Prostate gland (tissue), 2 donors: Measurements from ENCODE around the gene TNFAIP3. TPM values are rescaled to one million over a fixed set of nuclear protein-coding genes. Genes with fewer than 3 reads are reported as not detected.

Experiments used
- DNase-seq: peaks from one replicate; pipeline ENCODE4 v3.0.0-alpha.2; 2019; ENCODE audit warnings: low spot score
- H3K27ac ChIP-seq, 2 donors: fragments of 200-600 bp; sonication (generic); 2 replicates each; pipeline ENCODE4 v1.5.1; 2017 to 2019
- H3K27me3 ChIP-seq: fragments of 200-600 bp; sonication (generic); replicated peaks from 2 replicates; pipeline ENCODE4 v1.5.1; 2019; ENCODE audit not compliant: insufficient read depth
- H3K36me3 ChIP-seq, 2 donors: fragments of 200-600 bp; sonication (generic); 1 replicate in 1 of 2; 2 replicates in 1 of 2; pipeline versions ENCODE4 v1.5.1 to v1.8.1; 2017 to 2019
- H3K4me1 ChIP-seq: fragments of 200-600 bp; sonication (generic); replicated peaks from 2 replicates; pipeline ENCODE4 v1.5.1; 2019
- H3K4me3 ChIP-seq, 2 donors: fragments of 200-600 bp; sonication (generic); 2 replicates each; pipeline ENCODE4 v1.5.1; 2017 to 2019
- H3K9me3 ChIP-seq: fragments of 200-600 bp; sonication (generic); 2 replicates; pipeline ENCODE4 v1.5.1; 2017
- POLR2A ChIP-seq: fragments of 450-650 bp; IDR thresholded peaks from one replicate; pipeline ENCODE4 v1.6.1; 2016; ENCODE audit warnings: antibody characterized with exemption, mild to moderate bottlenecking
- POLR2AphosphoS5 ChIP-seq: sonication (generic); formaldehyde crosslinking; IDR thresholded peaks from one replicate; pipeline ENCODE4 v1.6.1; 2017; ENCODE audit warnings: antibody characterized with exemption
- WGBS: methylation state at CpG from one replicate; pipeline ENCODE4 v1.1.5; 2018; 5-methylcytosine and 5-hydroxymethylcytosine counted together
- intact Hi-C: fragments of 100-400 bp; cut with DNase I; formaldehyde crosslinking; loops from one replicate; pipeline ENCODE4 v1.14.2; 2022
- total RNA-seq, 2 donors: library from RNA; depleted of rRNA; stranded (reverse); fragments of >200 nt; gene quantifications; one replicate each; pipeline ENCODE4 v1.1.0, GENCODE V29; 2016
- TF ChIP-seq, protein P1 (sequence below), 4 experiments: fragments of 200-600 bp in 2 of 4; fragments of 450-650 bp in 2 of 4; sonication (generic) in 2 of 4; IDR thresholded peaks; 1 replicate in 3 of 4; 2 replicates in 1 of 4; pipeline ENCODE4 v1.5.1; 2016 to 2019; ENCODE audit warnings: antibody characterized with exemption in 4 of 4, mild to moderate bottlenecking in 2 of 4, moderate library complexity in 2 of 4

Gene TNFAIP3
- total RNA-seq, 2 donors from 2014 or later = 13.0 to 19.9 TPM

DNA sequence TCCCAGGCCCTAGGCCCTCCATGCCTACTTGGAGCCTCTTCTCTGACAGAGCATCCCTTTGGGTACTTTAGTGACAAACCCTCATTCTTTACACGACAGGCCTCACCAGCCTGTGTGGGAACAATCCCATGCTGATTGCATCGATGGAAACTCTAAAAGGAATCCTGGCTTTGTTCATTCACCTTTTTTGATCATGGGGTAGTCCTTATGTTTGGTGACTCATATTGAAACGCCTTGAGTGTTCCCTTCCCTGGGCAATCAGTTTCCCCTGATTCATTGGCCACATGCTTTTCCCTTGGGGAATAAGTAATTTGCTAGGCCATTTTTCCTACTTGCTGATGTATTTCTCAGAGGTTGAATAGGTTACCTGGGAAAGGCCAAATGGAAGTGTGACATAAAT lies 14.7 kb upstream of the TNFAIP3 start:
- Histone ChIP-seq H3K27me3 (no peaks in the 10 kb centered on the region), H3K36me3 (no peaks in the 10 kb centered on the region), H3K27ac (no peak overlapping the region), H3K4me1 (no peaks in the 10 kb centered on the region), H3K4me3 (no peak overlapping the region), H3K9me3 (no peaks in the 10 kb centered on the region)
- TF ChIP-seq, protein P1, sequence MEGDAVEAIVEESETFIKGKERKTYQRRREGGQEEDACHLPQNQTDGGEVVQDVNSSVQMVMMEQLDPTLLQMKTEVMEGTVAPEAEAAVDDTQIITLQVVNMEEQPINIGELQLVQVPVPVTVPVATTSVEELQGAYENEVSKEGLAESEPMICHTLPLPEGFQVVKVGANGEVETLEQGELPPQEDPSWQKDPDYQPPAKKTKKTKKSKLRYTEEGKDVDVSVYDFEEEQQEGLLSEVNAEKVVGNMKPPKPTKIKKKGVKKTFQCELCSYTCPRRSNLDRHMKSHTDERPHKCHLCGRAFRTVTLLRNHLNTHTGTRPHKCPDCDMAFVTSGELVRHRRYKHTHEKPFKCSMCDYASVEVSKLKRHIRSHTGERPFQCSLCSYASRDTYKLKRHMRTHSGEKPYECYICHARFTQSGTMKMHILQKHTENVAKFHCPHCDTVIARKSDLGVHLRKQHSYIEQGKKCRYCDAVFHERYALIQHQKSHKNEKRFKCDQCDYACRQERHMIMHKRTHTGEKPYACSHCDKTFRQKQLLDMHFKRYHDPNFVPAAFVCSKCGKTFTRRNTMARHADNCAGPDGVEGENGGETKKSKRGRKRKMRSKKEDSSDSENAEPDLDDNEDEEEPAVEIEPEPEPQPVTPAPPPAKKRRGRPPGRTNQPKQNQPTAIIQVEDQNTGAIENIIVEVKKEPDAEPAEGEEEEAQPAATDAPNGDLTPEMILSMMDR (IDR thresholded peaks at IDR 0.05) = no peak
- TF ChIP-seq POLR2AphosphoS5 (no peak), POLR2A (no peak)
- intact Hi-C loops = loop anchor here (5.0 kb wide), 1 partner anchor 35 kb away; no protein-coding TSS in a partner anchor
- no peak for DNase-seq
- 65% methylated on average over 3 of the region's 3 CpGs for WGBS

DNA sequence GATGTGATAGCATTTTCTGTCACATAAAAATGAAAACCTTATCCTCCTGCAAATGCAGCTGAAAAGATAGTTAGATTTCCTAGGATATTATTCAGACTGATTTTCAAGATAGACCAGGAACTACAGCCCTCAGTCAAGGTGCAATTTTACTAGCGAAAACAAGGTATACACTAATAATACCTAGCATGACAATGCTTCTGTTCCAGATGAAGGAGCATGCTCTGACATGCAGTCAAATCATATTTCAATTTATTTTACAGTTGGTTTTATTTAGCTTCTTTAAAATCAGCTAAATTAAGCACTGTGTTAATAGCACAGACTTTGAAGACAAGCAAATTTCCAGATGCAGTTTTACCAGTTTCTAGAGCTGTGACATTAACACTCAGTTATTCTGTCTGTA lies 14.2 kb upstream of the TNFAIP3 start:
- no peaks in the 10 kb centered on the region for H3K4me1 ChIP-seq
- no peak overlapping the region for H3K27ac ChIP-seq
- no peak overlapping the region for H3K4me3 ChIP-seq
- H3K9me3 ChIP-seq = no peaks in the 10 kb centered on the region
- TF ChIP-seq POLR2A (no peak), POLR2AphosphoS5 (no peak)
- TF ChIP-seq, protein P1 (IDR thresholded peaks at IDR 0.05) = no peak
- DNase-seq = no peak
- no peaks in the 10 kb centered on the region for H3K27me3 ChIP-seq
- no peaks in the 10 kb centered on the region for H3K36me3 ChIP-seq
- WGBS = 68% methylated on average over 1 of the region's 1 CpG
- intact Hi-C loops = loop anchor here (5.0 kb wide), 1 partner anchor 36 kb away; no protein-coding TSS in a partner anchor

DNA sequence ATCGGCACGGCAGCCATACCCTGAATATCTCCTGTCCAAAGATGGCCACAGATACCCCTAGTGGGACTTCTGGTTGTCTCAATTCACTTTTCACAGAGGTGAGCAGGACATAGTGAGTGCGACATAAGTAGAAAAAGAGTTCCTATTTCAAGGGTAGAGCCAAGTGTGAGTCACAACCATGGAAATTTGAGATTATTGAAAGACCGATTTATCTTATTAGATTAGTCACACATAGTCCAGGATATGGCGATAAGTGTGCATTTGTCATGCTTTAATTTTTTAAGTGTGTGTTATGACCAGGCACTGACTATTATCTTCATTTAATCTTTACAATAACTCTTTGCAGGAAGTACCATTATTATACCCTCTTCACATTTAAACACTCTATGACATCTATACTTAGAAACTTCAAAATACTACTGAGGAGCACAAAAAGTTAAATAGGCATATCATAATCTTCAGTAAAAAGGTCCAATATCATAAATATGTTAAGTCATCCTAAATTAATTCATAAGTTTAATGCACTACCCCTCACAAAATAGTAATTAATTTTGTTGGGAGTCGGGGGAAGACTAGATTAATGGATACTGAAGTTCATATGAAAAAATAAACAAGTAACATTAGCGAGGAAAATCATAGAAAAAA lies 13.4 kb upstream of the TNFAIP3 start:
- no peak for DNase-seq
- intact Hi-C loops = loop anchor here (5.0 kb wide), 1 partner anchor 36 kb away; no protein-coding TSS in a partner anchor
- H3K4me1 ChIP-seq = no peaks in the 10 kb centered on the region
- no peaks in the 10 kb centered on the region for H3K9me3 ChIP-seq
- TF ChIP-seq POLR2A (no peak), POLR2AphosphoS5 (no peak)
- TF ChIP-seq, protein P1 (IDR thresholded peaks at IDR 0.05) = no peak
- no peak overlapping the region for H3K4me3 ChIP-seq
- H3K27me3 ChIP-seq = no peaks in the 10 kb centered on the region
- H3K36me3 ChIP-seq = no peaks in the 10 kb centered on the region
- no peak overlapping the region for H3K27ac ChIP-seq
- 85% methylated on average over 7 of the region's 7 CpGs for whole genome bisulfite sequencing

DNA sequence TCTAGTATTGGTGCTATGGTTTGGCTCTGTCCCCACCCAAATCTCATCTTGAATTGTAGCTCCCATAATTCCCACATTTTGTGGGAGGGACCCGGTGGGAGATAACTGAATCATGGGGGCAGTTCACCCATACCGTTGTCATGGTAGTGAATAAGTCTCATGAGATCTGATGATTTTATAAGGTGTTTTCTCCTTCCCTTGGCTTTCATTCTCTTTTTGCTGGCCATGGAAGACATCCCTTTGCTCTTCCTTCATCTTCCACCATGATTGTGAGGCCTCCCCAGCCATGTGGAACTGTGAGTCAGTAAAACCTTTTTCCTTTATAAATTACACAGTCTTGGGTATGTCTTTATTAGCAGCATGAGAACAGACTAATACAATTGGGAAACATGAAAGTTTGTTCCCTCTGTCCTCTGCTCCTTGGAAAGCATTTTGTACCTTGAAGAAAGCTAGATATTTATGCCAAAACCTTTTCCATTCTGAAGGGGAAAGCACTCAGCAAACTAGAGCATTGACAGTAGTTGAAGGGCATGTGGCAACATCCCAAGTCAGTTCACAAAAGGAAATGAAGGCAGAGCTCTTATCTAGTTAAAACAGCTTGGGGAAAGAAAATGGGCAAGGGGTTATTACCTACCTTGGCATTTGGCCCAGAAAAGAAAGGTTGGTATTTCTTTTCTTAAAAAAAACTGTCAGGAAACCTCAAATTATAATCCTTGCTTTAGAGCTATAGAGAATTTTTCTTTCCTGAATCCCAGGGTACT lies 10.7 kb upstream of the TNFAIP3 start:
- Histone ChIP-seq H3K36me3 (no peaks in the 10 kb centered on the region), H3K4me3 (no peak overlapping the region), H3K4me1 (no peaks in the 10 kb centered on the region), H3K27me3 (no peaks in the 10 kb centered on the region), H3K9me3 (no peaks in the 10 kb centered on the region), H3K27ac (no peak overlapping the region)
- intact Hi-C loops = no loop called here
- TF ChIP-seq POLR2AphosphoS5 (no peak), POLR2A (no peak)
- TF ChIP-seq, protein P1 (IDR thresholded peaks at IDR 0.05) = no peak
- DNase-seq = no peak
- whole genome bisulfite sequencing = 98% methylated on average over 2 of the region's 2 CpGs
